ENCODE results near the gene ANO8.
A peak's percentile ranks its signal among the peaks of the same experiment; 100 is the strongest.

Gene ANO8

GRCh38 chr19:17312189-17313113 lies 22.2 kb downstream of the ANO8 start:
- Histone ChIP-seq H4K8ac (ENCODE audit: low read length) (no peak overlapping the region), H3K36me3 (ENCODE audit: control insufficient read depth in 1 of 2, insufficient read depth in 2 of 2, low read depth in 1 of 2, low read length in 2 of 2) (peaks cover 25 to 45% of the 10 kb centered on the region in 2 experiments), H2AFZ (ENCODE audit: low read depth, low read length) (no peak overlapping the region), H3K4ac (ENCODE audit: low read depth in 1 of 2, low read length in 2 of 2) (peak overlapping the region in 1 of 2 experiments; percentile 34), H3K79me1 (replicated peaks; ENCODE audit: low read length, poor library complexity, severe bottlenecking) (peaks cover 29% of the 10 kb centered on the region), H4K91ac (ENCODE audit: low read length) (peak overlapping the region; percentile 15), H3K18ac (ENCODE audit: low read depth in 1 of 2, low read length in 2 of 2) (peak overlapping the region in 1 of 2 experiments; percentile 29), H2AK5ac (ENCODE audit: low read length, severe bottlenecking) (peak overlapping the region; percentile 13), H3K4me2 (ENCODE audit: low read length, poor library complexity, severe bottlenecking) (peak overlapping the region; percentile 14), H2BK15ac (ENCODE audit: low read depth, poor library complexity, severe bottlenecking) (no peak overlapping the region), H3K23ac (ENCODE audit: low read length in 2 of 2) (peak overlapping the region in 1 of 2 experiments; percentile 6), H2BK5ac (ENCODE audit: low read depth, low read length, poor library complexity, severe bottlenecking) (no peak overlapping the region), H3K4me1 (ENCODE audit: control insufficient read depth, insufficient read depth, low read depth, low read length) (peaks cover 30% of the 10 kb centered on the region), H2BK120ac (ENCODE audit: low read depth, low read length) (no peak overlapping the region), H3K27ac (ENCODE audit: low read length, poor library complexity, severe bottlenecking) (peak overlapping the region; percentile 69), H2BK12ac (ENCODE audit: low read length in 2 of 2) (peak overlapping the region in 1 of 2 experiments; percentile 17), H3K14ac (ENCODE audit: low read length in 2 of 2) (no peak overlapping the region), H3K4me3 (ENCODE audit: insufficient read depth in 1 of 2, low read depth in 1 of 2, low read length in 2 of 2) (peak overlapping the region in 1 of 2 experiments; percentile 12), H3K27me3 (ENCODE audit: control insufficient read depth in 1 of 2, insufficient read depth in 1 of 2, low read length in 2 of 2) (no peaks in the 10 kb centered on the region), H3K9me3 (ENCODE audit: control insufficient read depth, low read length) (no peaks in the 10 kb centered on the region), H3K9ac (ENCODE audit: low read length) (peak overlapping the region; percentile 42)
- DNase-seq = no peak
- 85% methylated on average over 20 of the region's 20 CpGs for WGBS

DNA sequence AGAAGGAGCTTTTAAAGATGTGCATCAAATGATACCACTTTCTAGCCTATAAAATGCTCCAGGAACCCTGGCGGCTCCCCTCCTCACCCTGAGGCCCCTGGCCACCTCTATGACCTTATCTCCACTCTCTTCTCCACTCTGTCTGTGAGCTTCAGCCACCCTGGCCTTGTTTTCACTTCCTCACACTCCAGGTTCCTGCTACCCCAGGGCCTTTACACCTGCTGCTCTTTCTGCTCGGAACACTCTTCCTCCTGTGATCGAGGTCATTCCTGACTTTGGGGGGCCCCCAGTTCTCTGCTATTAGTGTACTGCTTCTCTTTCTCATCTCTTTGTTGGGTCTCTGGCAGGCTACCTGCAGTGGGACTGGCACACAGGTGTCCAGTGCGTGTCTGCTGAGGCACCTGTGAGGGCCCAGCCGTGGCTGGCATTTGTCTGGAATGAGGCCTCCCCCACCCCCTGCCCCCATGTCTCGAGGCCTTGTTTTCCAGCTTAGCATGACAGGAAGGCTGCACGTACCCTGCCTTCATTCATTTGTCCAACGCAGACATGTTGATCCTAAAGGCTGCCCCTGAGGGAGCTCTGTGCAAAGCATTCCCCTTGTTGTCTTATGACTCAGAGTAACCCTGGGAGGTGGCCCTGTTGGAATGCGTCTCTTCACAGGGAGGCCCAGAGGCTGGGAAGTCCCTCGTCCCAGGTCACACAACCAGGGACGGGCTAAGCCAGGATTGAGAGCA lies 23.0 kb downstream of the ANO8 start:
- Histone ChIP-seq H2AFZ (ENCODE audit: low read depth, low read length) (no peak overlapping the region), H3K4ac (ENCODE audit: low read depth in 1 of 2, low read length in 2 of 2) (peak overlapping the region in 1 of 2 experiments; percentile 34), H3K9ac (ENCODE audit: low read length) (peak overlapping the region; percentile 42), H4K8ac (ENCODE audit: low read length) (no peak overlapping the region), H2BK12ac (ENCODE audit: low read length in 2 of 2) (no peak overlapping the region), H3K4me1 (ENCODE audit: control insufficient read depth, insufficient read depth, low read depth, low read length) (peaks cover 30% of the 10 kb centered on the region), H2AK5ac (ENCODE audit: low read length, severe bottlenecking) (peak overlapping the region; percentile 17), H3K4me3 (ENCODE audit: insufficient read depth in 1 of 2, low read depth in 1 of 2, low read length in 2 of 2) (peak overlapping the region in 1 of 2 experiments; percentile 12), H2BK15ac (ENCODE audit: low read depth, poor library complexity, severe bottlenecking) (no peak overlapping the region), H3K18ac (ENCODE audit: low read depth in 1 of 2, low read length in 2 of 2) (peak overlapping the region in 1 of 2 experiments; percentile 29), H2BK120ac (ENCODE audit: low read depth, low read length) (no peak overlapping the region), H3K27me3 (ENCODE audit: control insufficient read depth in 1 of 2, insufficient read depth in 1 of 2, low read length in 2 of 2) (no peaks in the 10 kb centered on the region), H3K79me1 (replicated peaks; ENCODE audit: low read length, poor library complexity, severe bottlenecking) (peaks cover 31% of the 10 kb centered on the region), H3K4me2 (ENCODE audit: low read length, poor library complexity, severe bottlenecking) (peak overlapping the region; percentile 14), H3K14ac (ENCODE audit: low read length in 2 of 2) (no peak overlapping the region), H4K91ac (ENCODE audit: low read length) (no peak overlapping the region), H3K23ac (ENCODE audit: low read length in 2 of 2) (peak overlapping the region in 1 of 2 experiments; percentile 28), H3K27ac (ENCODE audit: low read length, poor library complexity, severe bottlenecking) (peak overlapping the region; percentile 69), H3K9me3 (ENCODE audit: control insufficient read depth, low read length) (no peaks in the 10 kb centered on the region), H2BK5ac (ENCODE audit: low read depth, low read length, poor library complexity, severe bottlenecking) (no peak overlapping the region), H3K36me3 (ENCODE audit: control insufficient read depth in 1 of 2, insufficient read depth in 2 of 2, low read depth in 1 of 2, low read length in 2 of 2) (peaks cover 25 to 38% of the 10 kb centered on the region in 2 experiments)
- peak; percentile 90 for DNase-seq
- WGBS = 47% methylated on average over 11 of the region's 11 CpGs

- H4K91ac ChIP-seq (ENCODE audit: low read length) = no peak overlapping the region
- DNase-seq = no peak
- 8% methylated on average over 18 of the region's 23 CpGs for WGBS
- peak overlapping the region; percentile 64 to 99 for H3K4ac ChIP-seq (ENCODE audit: low read depth in 1 of 2, low read length in 2 of 2)
- peak overlapping the region; percentile 82 for H3K4me2 ChIP-seq (ENCODE audit: low read length, poor library complexity, severe bottlenecking)
- H3K18ac ChIP-seq (ENCODE audit: low read depth in 1 of 2, low read length in 2 of 2) = peak overlapping the region; percentile 89 to 95
- H2BK120ac ChIP-seq (ENCODE audit: low read depth, low read length) = no peak overlapping the region
- H3K36me3 ChIP-seq (ENCODE audit: control insufficient read depth in 1 of 2, insufficient read depth in 2 of 2, low read depth in 1 of 2, low read length in 2 of 2) = peaks cover 15 to 27% of the 10 kb centered on the region in 2 experiments
- H2BK12ac ChIP-seq (ENCODE audit: low read length in 2 of 2) = no peak overlapping the region
- peaks cover 27% of the 10 kb centered on the region for H3K79me1 ChIP-seq (replicated peaks; ENCODE audit: low read length, poor library complexity, severe bottlenecking)
- H3K27me3 ChIP-seq (ENCODE audit: control insufficient read depth in 1 of 2, insufficient read depth in 1 of 2, low read length in 2 of 2) = no peaks in the 10 kb centered on the region
- no peak overlapping the region for H2AFZ ChIP-seq (ENCODE audit: low read depth, low read length)
- peak overlapping the region; percentile 93 for H4K8ac ChIP-seq (ENCODE audit: low read length)
- peak overlapping the region; percentile 71 to 79 for H3K14ac ChIP-seq (ENCODE audit: low read length in 2 of 2)
- peak overlapping the region; percentile 85 to 93 for H3K4me3 ChIP-seq (ENCODE audit: insufficient read depth in 1 of 2, low read depth in 1 of 2, low read length in 2 of 2)
- peak overlapping the region; percentile 38 for H3K27ac ChIP-seq (ENCODE audit: low read length, poor library complexity, severe bottlenecking)
- H3K9ac ChIP-seq (ENCODE audit: low read length) = peak overlapping the region; percentile 97
- no peaks in the 10 kb centered on the region for H3K9me3 ChIP-seq (ENCODE audit: control insufficient read depth, low read length)
- peak overlapping the region; percentile 31 for H2AK5ac ChIP-seq (ENCODE audit: low read length, severe bottlenecking)
- H3K23ac ChIP-seq (ENCODE audit: low read length in 2 of 2) = no peak overlapping the region
- H2BK5ac ChIP-seq (ENCODE audit: low read depth, low read length, poor library complexity, severe bottlenecking) = peak overlapping the region; percentile 4
- peaks cover 35% of the 10 kb centered on the region for H3K4me1 ChIP-seq (ENCODE audit: control insufficient read depth, insufficient read depth, low read depth, low read length)
- H2BK15ac ChIP-seq (ENCODE audit: low read depth, poor library complexity, severe bottlenecking) = no peak overlapping the region
These were observed 24.6 kb downstream of the ANO8 start for GRCh38 chr19:17309965-17310461.

All from mesenchymal stem cell (in vitro differentiated cells and primary cell).